Esophagus squamous epithelium (tissue), 5 donors: Measurements from ENCODE around the gene LRBA. TPM values are rescaled to one million over a fixed set of nuclear protein-coding genes. Genes with fewer than 3 reads are reported as not detected.

ENCODE experiments used
- DNase-seq: peaks from one replicate; lab custom pipeline; 2025; lab: John Stamatoyannopoulos, UW
- H3K27ac ChIP-seq, 4 donors: fragments of 200-600 bp; sonication (generic); one replicate each; pipeline ENCODE4 v1.5.1; 2016 to 2019; ENCODE audit warnings: mild to moderate bottlenecking in 1 of 4
- H3K27me3 ChIP-seq, 4 donors: fragments of 200-600 bp; sonication (generic); 1 replicate in 3 of 4; 2 replicates in 1 of 4; pipeline versions ENCODE4 v1.5.1 to v1.6.0; 2017 to 2021; ENCODE audit warnings: antibody characterized with exemption in 1 of 4
- H3K36me3 ChIP-seq, 3 donors: fragments of 200-600 bp; sonication (generic); one replicate each; pipeline ENCODE4 v1.5.1; 2016 to 2019
- H3K4me1 ChIP-seq, 3 donors: fragments of 200-600 bp; sonication (generic); one replicate each; pipeline ENCODE4 v1.5.1; 2017 to 2019
- H3K4me3 ChIP-seq, 4 donors: fragments of 200-600 bp; sonication (generic); 1 replicate in 3 of 4; 2 replicates in 1 of 4; pipeline ENCODE4 v1.5.1; 2016 to 2019; ENCODE audit warnings: mild to moderate bottlenecking in 2 of 4, moderate library complexity in 1 of 4
- H3K9me3 ChIP-seq, 3 donors: fragments of 200-600 bp; sonication (generic); one replicate each; pipeline ENCODE4 v1.5.1; 2016 to 2019
- POLR2A ChIP-seq, 4 donors: fragments of 450-650 bp; IDR thresholded peaks; one replicate each; pipeline ENCODE4 v1.6.1; 2017; ENCODE audit warnings: antibody characterized with exemption in 4 of 4, mild to moderate bottlenecking in 4 of 4, moderate library complexity in 3 of 4
- WGBS, 2 donors: methylation state at CpG; one replicate each; pipeline ENCODE4 v1.1.5; 2018; 5-methylcytosine and 5-hydroxymethylcytosine counted together
- intact Hi-C: fragments of 100-400 bp; cut with DNase I; formaldehyde crosslinking; loops from one replicate; pipeline ENCODE4 v1.15.0; 2022
- total RNA-seq, 4 donors: library from RNA; depleted of rRNA; stranded (reverse); fragments of >200 nt; gene quantifications; one replicate each; pipeline ENCODE4 v1.1.0, GENCODE V29; 2016
- TF ChIP-seq, protein P1 (sequence below), 6 experiments: fragments of 450-650 bp in 4 of 6; fragments of 200-600 bp in 2 of 6; sonication (generic) in 2 of 6; IDR thresholded peaks; one replicate each; pipeline ENCODE4 v1.5.1; 2016 to 2019; ENCODE audit warnings: antibody characterized with exemption in 6 of 6, mild to moderate bottlenecking in 4 of 6, moderate library complexity in 4 of 6
- donor health status: DM: yes; HTN: yes; CAD: no.

LRBA gene
- total RNA-seq, 4 donors from 2014 or later: 54.7 to 91.8 (median 66.2) TPM

GRCh38 chr4:150590631-150591030 lies 424.5 kb downstream of the LRBA start:
- Histone ChIP-seq H3K4me1 (no peaks in the 10 kb centered on the region), H3K36me3 (peaks cover 0 to 31% (median 0%) of the 10 kb centered on the region in 3 donors), H3K9me3 (no peaks in the 10 kb centered on the region), H3K4me3 (no peak overlapping the region), H3K27me3 (no peaks in the 10 kb centered on the region), H3K27ac (no peak overlapping the region)
- intact Hi-C loops: no loop called here
- DNase-seq: no peak
- WGBS, 2 donors: 91 to 97% methylated on average over 4 of the region's 5 CpGs
- TF ChIP-seq, protein P1, sequence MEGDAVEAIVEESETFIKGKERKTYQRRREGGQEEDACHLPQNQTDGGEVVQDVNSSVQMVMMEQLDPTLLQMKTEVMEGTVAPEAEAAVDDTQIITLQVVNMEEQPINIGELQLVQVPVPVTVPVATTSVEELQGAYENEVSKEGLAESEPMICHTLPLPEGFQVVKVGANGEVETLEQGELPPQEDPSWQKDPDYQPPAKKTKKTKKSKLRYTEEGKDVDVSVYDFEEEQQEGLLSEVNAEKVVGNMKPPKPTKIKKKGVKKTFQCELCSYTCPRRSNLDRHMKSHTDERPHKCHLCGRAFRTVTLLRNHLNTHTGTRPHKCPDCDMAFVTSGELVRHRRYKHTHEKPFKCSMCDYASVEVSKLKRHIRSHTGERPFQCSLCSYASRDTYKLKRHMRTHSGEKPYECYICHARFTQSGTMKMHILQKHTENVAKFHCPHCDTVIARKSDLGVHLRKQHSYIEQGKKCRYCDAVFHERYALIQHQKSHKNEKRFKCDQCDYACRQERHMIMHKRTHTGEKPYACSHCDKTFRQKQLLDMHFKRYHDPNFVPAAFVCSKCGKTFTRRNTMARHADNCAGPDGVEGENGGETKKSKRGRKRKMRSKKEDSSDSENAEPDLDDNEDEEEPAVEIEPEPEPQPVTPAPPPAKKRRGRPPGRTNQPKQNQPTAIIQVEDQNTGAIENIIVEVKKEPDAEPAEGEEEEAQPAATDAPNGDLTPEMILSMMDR (IDR thresholded peaks at IDR 0.05): no peak
- no peak for TF ChIP-seq POLR2A (IDR thresholded peaks at IDR 0.05)

DNA sequence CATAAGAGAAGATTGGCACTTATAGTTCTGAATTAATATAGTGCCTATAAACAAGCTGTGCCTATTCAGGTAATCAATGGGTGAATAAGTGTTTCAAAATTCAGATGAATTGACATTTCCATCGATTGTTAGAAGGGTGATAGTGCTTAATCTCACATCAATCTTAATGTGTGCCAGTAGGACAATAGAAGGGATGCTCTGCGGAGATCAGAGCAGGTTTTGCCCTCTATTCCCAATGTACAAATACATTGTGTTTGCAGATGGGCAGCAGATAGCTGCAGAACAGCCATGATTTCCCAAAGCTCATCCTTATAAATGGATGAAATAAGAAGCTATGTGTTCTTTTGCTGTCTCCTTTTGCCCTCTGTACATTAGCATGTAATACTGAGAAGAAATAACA lies 425.9 kb downstream of the LRBA start:
- no peak for TF ChIP-seq POLR2A (IDR thresholded peaks at IDR 0.05)
- TF ChIP-seq, protein P1 (IDR thresholded peaks at IDR 0.05): no peak
- 71 to 79% methylated on average over 2 of the region's 2 CpGs for WGBS, 2 donors
- Histone ChIP-seq H3K4me1 (no peaks in the 10 kb centered on the region), H3K4me3 (no peak overlapping the region), H3K9me3 (no peaks in the 10 kb centered on the region), H3K36me3 (peaks cover 0 to 31% (median 0%) of the 10 kb centered on the region in 3 donors), H3K27ac (no peak overlapping the region), H3K27me3 (no peaks in the 10 kb centered on the region)
- intact Hi-C loops: no loop called here
- no peak for DNase-seq

GRCh38 chr4:150588316-150588715 lies 426.8 kb downstream of the LRBA start:
- intact Hi-C loops: no loop called here
- Histone ChIP-seq H3K9me3 (peaks cover 0 to 4% (median 3%) of the 10 kb centered on the region in 3 donors), H3K27me3 (no peaks in the 10 kb centered on the region), H3K4me1 (no peaks in the 10 kb centered on the region), H3K27ac (no peak overlapping the region), H3K4me3 (no peak overlapping the region), H3K36me3 (peaks cover 0 to 39% (median 7%) of the 10 kb centered on the region in 3 donors)
- no peak for DNase-seq
- WGBS, 2 donors: 88 to 100% methylated on average over 1 of the region's 1 CpG
- TF ChIP-seq, protein P1 (IDR thresholded peaks at IDR 0.05): no peak
- TF ChIP-seq POLR2A (IDR thresholded peaks at IDR 0.05): no peak

DNA sequence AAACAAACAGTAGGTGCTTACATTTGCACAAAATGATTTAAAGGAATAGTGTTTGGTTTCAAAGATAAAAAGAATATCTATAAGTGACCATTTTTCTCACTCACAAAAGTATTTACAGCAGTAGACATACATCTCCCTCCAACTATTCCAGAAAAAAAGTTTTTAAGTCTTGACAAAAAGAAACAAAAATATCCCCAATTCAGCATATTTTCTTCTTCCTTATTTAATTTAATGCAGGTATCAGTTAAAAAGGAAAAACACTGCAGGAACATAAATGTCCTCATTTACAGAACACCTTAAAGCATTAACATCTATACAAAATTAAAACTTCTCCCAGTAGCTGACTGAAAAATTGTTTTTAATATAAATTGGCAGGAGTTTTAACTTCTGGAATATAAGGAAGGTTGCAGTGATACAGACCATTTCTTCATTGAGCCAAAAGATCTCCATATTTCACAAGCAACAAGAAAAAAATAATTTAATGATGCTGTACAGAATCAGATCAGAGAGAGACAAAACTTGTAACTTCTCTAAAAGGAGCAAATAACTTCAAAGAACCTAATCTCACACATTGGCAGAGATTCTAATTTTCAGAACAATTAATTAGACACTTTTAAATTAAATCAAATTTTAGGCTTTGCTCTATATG lies 428.8 kb downstream of the LRBA start:
- H3K9me3 ChIP-seq: peaks cover 0 to 12% (median 6%) of the 10 kb centered on the region in 3 donors
- no peak overlapping the region for H3K27ac ChIP-seq
- no peak overlapping the region for H3K4me3 ChIP-seq
- H3K36me3 ChIP-seq: peaks cover 0 to 60% (median 15%) of the 10 kb centered on the region in 3 donors
- intact Hi-C loops: no loop called here
- no peaks in the 10 kb centered on the region for H3K4me1 ChIP-seq
- DNase-seq: no peak
- H3K27me3 ChIP-seq: no peaks in the 10 kb centered on the region
- TF ChIP-seq POLR2A (IDR thresholded peaks at IDR 0.05): no peak
- TF ChIP-seq, protein P1 (IDR thresholded peaks at IDR 0.05): no peak

DNA sequence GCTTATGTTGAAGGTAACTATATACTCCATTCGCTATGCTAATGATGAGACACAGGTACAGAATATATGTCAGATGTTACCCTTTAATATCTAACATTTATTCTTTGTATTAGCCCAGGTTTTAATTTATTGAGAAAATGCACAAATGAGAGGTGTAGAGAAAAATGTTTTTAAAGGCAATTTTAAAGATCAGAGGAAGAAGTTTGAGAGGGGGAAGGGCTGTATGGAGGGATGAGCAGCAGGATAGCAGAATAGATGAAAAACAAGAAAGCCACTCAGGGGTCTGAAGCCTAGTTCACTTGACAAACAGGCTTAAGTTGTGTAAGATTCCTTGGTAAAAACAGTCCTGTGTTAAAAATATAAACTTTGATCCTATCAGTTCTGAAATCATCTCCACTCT lies 429.5 kb downstream of the LRBA start:
- Histone ChIP-seq H3K36me3 (peaks cover 0 to 60% (median 15%) of the 10 kb centered on the region in 3 donors), H3K27ac (no peak overlapping the region), H3K4me3 (no peak overlapping the region), H3K4me1 (no peaks in the 10 kb centered on the region), H3K9me3 (peaks cover 0 to 12% (median 6%) of the 10 kb centered on the region in 3 donors), H3K27me3 (no peaks in the 10 kb centered on the region)
- DNase-seq: no peak
- 96 to 100% methylated on average over 1 of the region's 1 CpG for WGBS, 2 donors
- TF ChIP-seq POLR2A (IDR thresholded peaks at IDR 0.05): no peak
- TF ChIP-seq, protein P1 (IDR thresholded peaks at IDR 0.05): no peak
- intact Hi-C loops: no loop called here
